WTC11 (cell line): Measurements from ENCODE around the gene ITPKC. TPM values are rescaled to one million over a fixed set of nuclear protein-coding genes. Genes with fewer than 3 reads are reported as not detected.

Experiments
- ATAC-seq: fragments of 200-7000 bp; cut with Tn5 transposase; 2 replicates; pipeline ENCODE4 v1.10.0; 2021; ENCODE audit warnings: mild to moderate bottlenecking, moderate library complexity
- CTCF ChIA-PET: fragments of 300-600 bp; sonication (Branson Sonifier 250); formaldehyde crosslinking; loops from one replicate; lab custom pipeline; 2021; ENCODE audit warnings: antibody characterized with exemption; lab: Charles Lee
- POLR2A ChIA-PET: fragments of 350-600 bp; sonication (Branson Sonifier 250); formaldehyde crosslinking; loops from one replicate; lab custom pipeline; 2021; ENCODE audit warnings: antibody characterized with exemption; lab: Charles Lee
- DNase-seq: peaks from one replicate; pipeline ENCODE4 v3.0.0; 2021; ENCODE audit warnings: low spot score
- H3K27ac Mint-ChIP-seq: 2 replicates; pipeline ENCODE4 v1.8.0; 2021; ENCODE audit warnings: mixed read lengths
- H3K27me3 Mint-ChIP-seq: 2 replicates; pipeline ENCODE4 v1.8.0; 2021; ENCODE audit warnings: low read depth, mild to moderate bottlenecking, moderate library complexity, mixed read lengths
- H3K36me3 Mint-ChIP-seq: 2 replicates; pipeline ENCODE4 v1.8.0; 2021; ENCODE audit warnings: mixed read lengths
- H3K4me1 Mint-ChIP-seq: 2 replicates; pipeline ENCODE4 v1.8.0; 2022; ENCODE audit warnings: mixed read lengths
- H3K4me3 Mint-ChIP-seq: 2 replicates; pipeline ENCODE4 v1.8.0; 2021; ENCODE audit warnings: mild to moderate bottlenecking, moderate library complexity, mixed read lengths
- H3K9me3 Mint-ChIP-seq: 2 replicates; pipeline ENCODE4 v1.8.0; 2021; ENCODE audit warnings: mixed read lengths
- AR ChIP-seq: fragments of 250-450 bp; sonication (Bioruptor Pico); IDR thresholded peaks from 2 replicates; pipeline ENCODE4 v1.9.0; 2021; ENCODE audit warnings: mild to moderate bottlenecking
- ATF2 ChIP-seq: sonication (generic); formaldehyde crosslinking; IDR thresholded peaks from 2 replicates; pipeline ENCODE4 v1.8.1; 2022; ENCODE audit warnings: low read depth, missing genetic modification reagents, borderline replicate concordance
- ATF3 ChIP-seq: sonication (generic); formaldehyde crosslinking; conservative IDR thresholded peaks from 2 replicates; pipeline ENCODE4 v1.8.1; 2022; ENCODE audit warnings: mild to moderate bottlenecking, missing genetic modification reagents
- E2F5 ChIP-seq: sonication (generic); formaldehyde crosslinking; IDR thresholded peaks from 2 replicates; pipeline ENCODE4 v1.8.1; 2022; ENCODE audit warnings: mild to moderate bottlenecking, moderate library complexity, missing genetic modification reagents
- FOXK1 ChIP-seq: sonication (generic); formaldehyde crosslinking; IDR thresholded peaks from 2 replicates; pipeline ENCODE4 v1.8.0; 2022; ENCODE audit warnings: mild to moderate bottlenecking, moderate library complexity, missing genetic modification reagents
- GABPB1 ChIP-seq: sonication (generic); formaldehyde crosslinking; IDR thresholded peaks from 2 replicates; pipeline ENCODE4 v1.8.1; 2023; ENCODE audit warnings: mild to moderate bottlenecking, missing genetic modification reagents
- GRHL2 ChIP-seq: fragments of 250-450 bp; sonication (Bioruptor Pico); IDR thresholded peaks from 2 replicates; pipeline ENCODE4 v1.8.0; 2022; ENCODE audit warnings: mild to moderate bottlenecking, moderate library complexity; ENCODE audit not compliant: insufficient replicate concordance, severe bottlenecking
- GTF2I ChIP-seq: fragments of 250-450 bp; sonication (Bioruptor Pico); conservative IDR thresholded peaks from 2 replicates; pipeline ENCODE4 v1.4.0; 2021; ENCODE audit warnings: mild to moderate bottlenecking
- HMGA2 ChIP-seq: fragments of 250-450 bp; sonication (Bioruptor Pico); IDR thresholded peaks from 2 replicates; pipeline ENCODE4 v1.4.0; 2021; ENCODE audit warnings: mild to moderate bottlenecking, moderate library complexity
- HMGXB4 ChIP-seq: sonication (generic); formaldehyde crosslinking; IDR thresholded peaks from 2 replicates; pipeline ENCODE4 v1.8.1; 2023; ENCODE audit warnings: mild to moderate bottlenecking, moderate library complexity, missing genetic modification reagents
- MXD4 ChIP-seq: fragments of 250-450 bp; sonication (Bioruptor Pico); IDR thresholded peaks from 2 replicates; pipeline ENCODE4 v1.8.0; 2021; ENCODE audit warnings: mild to moderate bottlenecking, moderate library complexity, borderline replicate concordance
- NFYB ChIP-seq: sonication (generic); formaldehyde crosslinking; conservative IDR thresholded peaks from 2 replicates; pipeline ENCODE4 v1.8.0; 2022; ENCODE audit warnings: low read depth, missing genetic modification reagents
- PRRX2 ChIP-seq: fragments of 250-450 bp; sonication (Bioruptor Pico); IDR thresholded peaks from 2 replicates; pipeline ENCODE4 v1.8.0; 2021; ENCODE audit warnings: mild to moderate bottlenecking
- SMAD3 ChIP-seq: sonication (generic); formaldehyde crosslinking; IDR thresholded peaks from 2 replicates; pipeline ENCODE4 v1.8.0; 2022; ENCODE audit warnings: missing genetic modification reagents, mild to moderate bottlenecking, borderline replicate concordance
- SOX15 ChIP-seq: fragments of 250-450 bp; sonication (Bioruptor Pico); IDR thresholded peaks from 2 replicates; pipeline ENCODE4 v1.9.0; 2021; ENCODE audit warnings: mild to moderate bottlenecking
- SP1 ChIP-seq: sonication (generic); formaldehyde crosslinking; conservative IDR thresholded peaks from 2 replicates; pipeline ENCODE4 v1.8.1; 2022; ENCODE audit warnings: missing genetic modification reagents
- ZBTB21 ChIP-seq: sonication (generic); formaldehyde crosslinking; IDR thresholded peaks from 2 replicates; pipeline ENCODE4 v1.8.1; 2023; ENCODE audit warnings: mild to moderate bottlenecking, missing genetic modification reagents, borderline replicate concordance
- ZNF219 ChIP-seq: sonication (generic); formaldehyde crosslinking; IDR thresholded peaks from 2 replicates; pipeline ENCODE4 v1.8.0; 2023; ENCODE audit warnings: missing genetic modification reagents, mild to moderate bottlenecking, borderline replicate concordance
- ZNF317 ChIP-seq: sonication (generic); formaldehyde crosslinking; IDR thresholded peaks from 2 replicates; pipeline ENCODE4 v1.8.1; 2023; ENCODE audit warnings: low read depth, mild to moderate bottlenecking, moderate library complexity, missing genetic modification reagents, borderline replicate concordance
- ZNF396 ChIP-seq: fragments of 250-450 bp; sonication (Bioruptor Pico); IDR thresholded peaks from 2 replicates; pipeline ENCODE4 v1.8.0; 2021; ENCODE audit warnings: mild to moderate bottlenecking, moderate library complexity, borderline replicate concordance
- ZNF416 ChIP-seq: fragments of 250-450 bp; sonication (Bioruptor Pico); IDR thresholded peaks from 2 replicates; pipeline ENCODE4 v1.9.0; 2021; ENCODE audit warnings: mild to moderate bottlenecking, inconsistent platforms
- ZNF423 ChIP-seq: fragments of 250-450 bp; sonication (Bioruptor Pico); IDR thresholded peaks from 2 replicates; pipeline ENCODE4 v2.1.2; 2022; ENCODE audit warnings: mild to moderate bottlenecking, moderate library complexity
- ZSCAN18 ChIP-seq: fragments of 250-450 bp; sonication (Bioruptor Pico); IDR thresholded peaks from 2 replicates; pipeline ENCODE4 v2.1.2; 2022; ENCODE audit warnings: mild to moderate bottlenecking, moderate library complexity
- total RNA-seq: library from RNA; stranded (reverse); gene quantifications from 3 replicates; pipeline ENCODE4 v1.2.3, GENCODE V29; 2021

Gene ITPKC
- total RNA-seq, 1 experiment from 2014 or later, result 13.8 TPM

- TF ChIP-seq ATF3 (CRISPR knock-in tag), result no peak
- no peak for TF ChIP-seq ZNF423 (CRISPR knock-in tag)
- peak; percentile 96 for TF ChIP-seq SP1 (CRISPR knock-in tag)
- no peak for TF ChIP-seq SMAD3 (CRISPR knock-in tag)
- no peak for TF ChIP-seq ZNF219
- no peak for TF ChIP-seq SOX15
- TF ChIP-seq ZBTB21 (CRISPR knock-in tag), result no peak
- TF ChIP-seq HMGXB4 (CRISPR knock-in tag), result no peak
- TF ChIP-seq GABPB1, result peak; percentile 35; the same call in 1 of the 2 replicates
- TF ChIP-seq FOXK1 (CRISPR knock-in tag), result peak; percentile 24
- no peak for TF ChIP-seq ZNF396 (CRISPR knock-in tag)
- no peak for TF ChIP-seq ZNF317 (CRISPR knock-in tag)
- TF ChIP-seq E2F5 (CRISPR knock-in tag), result peak; percentile 89
- TF ChIP-seq ZNF416 (CRISPR knock-in tag), result no peak
- TF ChIP-seq AR, result no peak
- TF ChIP-seq NFYB (CRISPR knock-in tag), result peak; percentile 78
These were observed 33.4 kb downstream of the ITPKC start, which contains the start of gene ACTMAP (continued) for GRCh38 chr19:40750058-40750873.

- Mint-ChIP-seq H3K4me1 (peaks cover 38% of the 10 kb centered on the region), H3K36me3 (peaks cover 37% of the 10 kb centered on the region), H3K4me3 (peak within 1 kb of the TSS; percentile 99), H3K27me3 (no peaks in the 10 kb centered on the region), H3K9me3 (no peaks in the 10 kb centered on the region), H3K27ac (peak within 1 kb of the TSS; percentile 100)
- DNase-seq (peak; percentile 97), ATAC-seq (peak; percentile 74)
- ChIA-PET POLR2A (interaction anchor here (0.6 to 2.5 kb wide), 11 partner anchors 9 to 512 kb away, joined by 3 to 34 read pairs (median 4); partner anchors contain the start of genes COQ8B, EGLN2, ITPKC and NUMBL), CTCF (interaction anchor here (0.5 to 2.5 kb wide), 13 partner anchors 27 to 511 kb away, joined by 3 to 13 read pairs (median 5); partner anchors contain the start of genes COQ8B, EGLN2, ITPKC and RAB4B)
- no peak for TF ChIP-seq MXD4 (CRISPR knock-in tag)
- TF ChIP-seq ZSCAN18 (CRISPR knock-in tag), result no peak
- TF ChIP-seq HMGA2, result no peak
- 0 out of 2 replicates have a peak, but pooled peaks have one; percentile 18 for TF ChIP-seq HMGXB4 (CRISPR knock-in tag)
- no peak for TF ChIP-seq ATF2
- TF ChIP-seq GTF2I (CRISPR knock-in tag), result no peak
- 0 out of 2 replicates have a peak, but pooled peaks have one; percentile 22 for TF ChIP-seq PRRX2 (CRISPR knock-in tag)
- TF ChIP-seq GRHL2, result no peak
These were observed 34.1 kb downstream of the ITPKC start, which contains the start of gene SNRPA for GRCh38 chr19:40750874-40751537. Gene SNRPA, plus strand, starts transcription at chr19:40751203. Its CDS starts 206 bp downstream, at chr19:40751409.
